ENCODE results near the gene SNAPC2.
A peak's percentile ranks its signal among the peaks of the same experiment; 100 is the strongest.

Gene SNAPC2, protein sequence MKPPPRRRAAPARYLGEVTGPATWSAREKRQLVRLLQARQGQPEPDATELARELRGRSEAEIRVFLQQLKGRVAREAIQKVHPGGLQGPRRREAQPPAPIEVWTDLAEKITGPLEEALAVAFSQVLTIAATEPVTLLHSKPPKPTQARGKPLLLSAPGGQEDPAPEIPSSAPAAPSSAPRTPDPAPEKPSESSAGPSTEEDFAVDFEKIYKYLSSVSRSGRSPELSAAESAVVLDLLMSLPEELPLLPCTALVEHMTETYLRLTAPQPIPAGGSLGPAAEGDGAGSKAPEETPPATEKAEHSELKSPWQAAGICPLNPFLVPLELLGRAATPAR

DNA sequence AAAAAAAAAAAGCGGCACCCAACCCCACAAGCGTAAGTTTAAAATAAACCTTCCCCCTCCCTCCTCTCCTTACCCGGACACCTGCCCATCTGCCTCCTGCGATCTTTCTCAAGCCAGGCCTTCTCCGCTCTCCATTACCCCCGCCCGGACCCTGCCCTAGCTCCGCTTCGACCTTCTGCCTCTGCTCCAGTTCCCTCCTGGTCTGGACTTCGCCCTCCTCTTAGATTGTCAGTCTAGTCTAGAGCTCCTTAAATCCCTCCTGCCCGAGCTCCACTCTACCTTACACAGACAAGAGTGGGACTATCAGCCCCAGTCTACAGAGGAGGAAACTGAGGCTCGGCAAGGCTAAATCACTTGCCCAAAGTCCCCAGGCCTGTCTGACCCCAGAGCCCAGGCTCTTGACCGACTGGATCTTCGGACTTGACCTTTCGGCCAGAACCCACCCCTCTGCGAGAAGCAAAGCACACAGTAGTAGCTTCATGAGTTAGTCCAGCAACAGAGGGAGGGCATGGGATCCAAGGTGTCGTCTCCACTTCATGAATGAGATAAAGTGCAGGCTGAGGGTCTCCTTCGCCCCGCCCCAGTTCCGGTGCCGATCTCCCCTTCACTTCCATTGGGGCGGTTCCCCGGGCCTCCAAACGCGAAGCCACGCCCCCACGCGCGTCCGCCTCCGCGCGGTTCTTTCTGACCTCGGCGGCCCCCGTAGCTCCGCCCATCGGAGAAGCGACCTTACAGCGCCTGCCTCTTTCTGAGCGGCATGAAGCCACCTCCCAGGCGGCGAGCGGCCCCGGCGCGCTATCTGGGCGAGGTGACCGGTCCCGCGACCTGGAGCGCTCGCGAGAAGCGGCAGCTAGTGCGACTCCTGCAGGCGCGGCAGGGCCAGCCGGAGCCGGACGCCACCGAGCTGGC is at the start of gene SNAPC2:
TSS of gene SNAPC2 (plus strand) at position 729 of the 909 bp plus-strand sequence. CDS start at position 758, 29 bp downstream.
- DNase-seq: peak; percentile 98

DNA sequence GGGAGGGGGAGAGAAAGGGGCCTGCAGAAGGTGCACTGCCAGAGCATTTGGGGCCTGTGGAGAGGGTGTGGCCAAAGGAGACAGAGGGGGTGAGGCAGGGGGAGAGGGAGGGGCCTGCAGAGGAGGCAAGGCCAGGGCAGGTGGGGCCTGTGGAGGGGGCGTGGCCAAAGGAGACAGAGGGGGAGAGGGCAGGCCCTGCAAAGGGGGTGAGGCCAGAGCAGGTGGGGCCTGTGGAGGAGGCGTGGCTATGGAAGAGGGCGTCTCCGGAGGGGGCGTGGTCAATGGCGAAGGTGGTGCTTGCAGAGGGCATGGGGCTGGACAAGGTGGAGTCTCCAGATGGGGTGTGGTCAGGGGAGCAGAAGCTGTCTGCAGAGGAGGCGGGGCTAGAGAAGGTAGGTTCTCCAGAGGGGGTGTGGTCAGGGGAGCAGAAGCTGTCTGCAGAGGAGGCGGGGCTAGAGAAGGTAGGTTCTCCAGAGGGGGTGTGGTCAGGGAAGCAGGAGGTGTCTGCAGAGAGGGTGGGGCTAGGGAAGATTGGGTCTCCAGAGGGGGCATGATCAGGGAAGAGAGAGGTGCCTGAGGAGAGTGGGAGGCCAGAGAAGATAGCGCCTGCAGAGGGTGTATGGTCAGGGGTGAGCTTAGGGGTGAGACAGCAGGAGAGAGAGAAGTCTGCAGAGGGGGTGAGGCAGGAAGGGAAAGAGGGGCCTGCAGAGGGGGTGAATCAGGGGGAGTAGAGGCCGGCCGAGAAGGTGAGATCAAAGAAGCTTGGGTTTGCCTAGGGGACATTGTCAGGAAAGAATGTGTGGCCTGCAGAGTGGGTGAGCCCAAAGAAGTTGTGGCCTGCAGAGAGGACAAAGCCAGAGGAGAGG is 49.3 kb upstream of the SNAPC2 start:
- peak; percentile 86 for DNase-seq

DNA sequence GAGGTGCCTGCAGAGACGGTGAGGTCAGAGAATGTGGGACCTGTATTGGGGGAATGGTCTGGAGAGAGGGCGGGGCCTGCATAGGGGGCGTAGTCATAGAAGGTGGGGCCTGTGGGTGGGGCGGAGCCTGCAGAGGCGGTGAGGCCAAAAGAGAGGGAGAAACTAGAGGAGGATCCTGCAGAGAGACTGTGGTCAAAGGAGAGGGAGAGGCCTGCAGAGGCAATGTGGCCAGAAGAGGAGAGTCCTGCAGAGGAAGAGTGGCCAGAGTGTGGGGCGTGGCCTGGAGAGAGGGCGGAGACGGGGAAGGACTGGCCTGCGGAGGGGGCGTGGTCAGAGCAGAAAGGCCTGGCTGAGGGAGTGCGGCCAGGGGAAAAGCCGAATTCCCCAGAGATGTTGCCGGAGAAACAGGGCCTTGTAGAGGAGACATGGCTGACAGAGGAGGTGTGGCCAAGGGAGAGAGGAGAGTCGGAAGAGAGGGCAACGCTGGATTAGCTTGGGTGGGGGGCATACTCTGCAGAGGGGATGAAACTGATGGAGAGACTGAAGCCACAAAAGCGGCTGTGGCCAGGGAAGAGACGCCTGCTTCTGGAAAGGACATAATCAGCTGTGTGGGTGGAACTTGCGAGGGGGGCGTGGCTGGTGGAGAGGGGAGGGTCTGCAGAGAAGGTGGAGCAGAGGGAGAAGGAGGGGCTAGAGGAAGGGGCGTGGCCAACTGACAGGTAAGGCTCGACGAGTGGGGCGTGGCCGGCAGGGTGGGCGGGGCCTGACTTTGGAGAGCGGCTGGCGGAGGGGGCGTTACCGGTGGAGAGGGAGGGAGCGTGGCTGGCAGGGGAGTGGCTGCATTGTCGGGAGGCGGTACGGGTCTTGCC is 48.5 kb upstream of the SNAPC2 start:
- DNase-seq: peak; percentile 97

DNA sequence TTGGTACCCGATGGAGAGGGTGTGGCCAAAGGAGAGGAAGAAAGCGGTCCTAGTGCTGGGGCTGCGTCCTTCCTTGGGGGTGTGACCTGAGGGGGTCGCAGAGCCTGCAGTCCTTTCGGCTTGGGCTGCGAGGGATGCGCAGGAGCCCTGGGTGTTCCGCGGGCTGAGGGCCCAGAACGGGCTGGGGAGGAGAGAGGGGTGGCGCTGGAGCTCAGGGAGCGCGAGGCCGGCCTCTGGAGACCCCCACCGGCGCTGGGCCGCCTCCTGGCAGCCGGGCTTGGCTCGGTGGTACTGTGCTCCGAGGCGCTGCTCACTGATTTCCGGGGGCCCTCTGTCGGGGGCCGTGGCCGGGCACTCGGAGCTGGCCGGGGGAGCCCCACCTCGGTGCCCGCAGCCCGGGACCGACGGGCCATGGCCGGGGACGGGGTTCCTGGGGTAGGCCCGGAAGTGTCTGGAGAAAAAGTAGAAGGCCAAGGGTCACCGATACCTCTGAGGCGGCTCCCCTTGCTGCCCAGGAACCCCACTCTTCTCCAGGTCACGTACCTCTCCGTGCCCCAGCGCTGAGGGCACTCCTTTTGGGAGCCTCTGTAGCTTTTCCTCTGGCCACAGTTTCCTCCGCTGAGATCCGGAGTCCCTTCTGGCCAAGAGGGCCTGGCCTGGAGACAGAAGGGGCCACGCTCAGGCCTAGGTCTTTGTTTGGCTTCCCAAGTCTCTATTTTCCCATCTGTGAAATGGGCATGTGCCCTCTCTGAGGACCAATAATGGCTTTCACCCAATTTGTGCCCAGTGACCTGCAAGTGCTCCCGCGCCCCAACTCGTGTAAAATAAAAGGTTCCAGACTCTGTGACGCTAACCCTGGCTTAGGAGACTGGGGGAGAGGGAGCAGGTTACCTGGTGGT is 47.6 kb upstream of the SNAPC2 start:
- no peak for DNase-seq

DNA sequence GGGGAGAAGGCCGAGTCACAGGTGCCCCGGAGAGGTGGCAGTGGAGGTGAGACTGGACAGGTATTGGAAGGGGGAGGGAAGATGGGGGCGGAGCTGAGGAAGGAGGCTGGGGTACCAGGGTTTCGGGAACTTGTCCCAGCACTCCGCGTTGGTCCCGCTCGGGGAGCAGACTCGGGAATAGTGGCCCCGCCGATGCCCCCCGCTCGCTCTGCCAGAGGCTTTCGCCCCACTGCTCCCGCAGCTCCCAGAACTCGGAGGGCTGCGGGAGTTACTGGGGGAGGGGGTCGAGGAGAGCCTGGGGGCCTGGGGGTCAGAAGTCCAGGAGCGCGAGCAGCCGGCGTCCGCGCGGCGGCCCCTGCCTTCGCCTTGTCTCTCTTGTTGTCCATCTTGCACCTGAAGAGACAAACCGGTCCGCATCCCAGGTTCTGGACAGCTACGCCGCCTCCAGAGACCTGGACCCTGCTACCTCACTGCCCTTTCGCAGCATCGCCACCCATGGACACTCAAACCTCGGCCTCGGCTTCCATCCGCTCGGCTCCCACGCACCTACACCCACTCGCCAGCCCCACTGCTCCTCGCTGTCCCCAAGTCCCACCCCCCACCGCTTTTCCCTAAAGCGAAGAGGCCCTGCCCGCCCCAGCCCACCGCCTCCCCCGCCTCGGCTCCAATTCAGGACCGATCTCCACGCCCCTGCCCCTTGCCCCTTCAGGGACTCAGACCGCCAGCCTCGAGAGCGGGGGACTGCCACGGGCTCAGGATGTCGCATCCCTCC is 46.6 kb upstream of the SNAPC2 start:
- no peak for DNase-seq

DNA sequence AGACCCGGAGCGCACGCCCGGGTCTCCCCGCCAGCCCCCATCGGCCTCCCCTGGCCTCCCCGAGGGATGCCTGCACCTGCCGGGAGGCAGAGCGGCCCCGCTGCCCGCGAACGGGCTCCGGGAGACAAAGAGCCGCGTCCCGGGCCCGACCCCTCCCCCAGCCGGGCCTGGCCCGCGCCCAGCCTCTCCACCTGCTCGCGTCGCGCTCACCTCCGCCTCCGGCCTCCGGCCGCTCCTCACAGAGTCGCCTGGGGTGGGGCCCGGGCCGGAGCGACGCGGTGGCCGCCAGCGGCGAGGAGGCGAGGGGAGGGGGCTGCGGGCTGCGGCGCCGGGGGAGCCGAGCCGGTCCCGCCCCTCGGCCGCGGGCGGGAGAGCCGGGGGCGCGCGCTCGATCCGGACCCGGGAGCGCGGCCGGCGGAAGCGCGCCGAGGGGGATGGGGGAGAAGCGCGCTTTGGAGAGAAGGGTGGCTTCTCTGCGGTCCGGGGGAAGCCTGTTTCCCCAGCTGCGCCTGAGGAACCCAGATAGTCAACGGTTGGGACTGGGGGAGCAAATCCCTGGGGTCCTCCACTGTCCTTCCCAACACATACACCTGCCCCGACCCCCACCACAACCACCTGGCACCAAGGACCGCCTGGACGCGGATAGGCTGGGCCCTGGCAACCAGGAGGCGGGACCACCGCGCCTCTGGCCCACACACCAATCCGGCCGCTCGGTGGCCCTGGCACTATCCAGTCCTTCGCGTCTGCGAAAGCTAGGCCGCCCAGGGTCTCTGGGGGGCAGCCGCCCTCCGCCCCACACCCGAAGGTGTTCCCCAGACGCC is 45.9 kb upstream of the SNAPC2 start, which contains the start of gene PRR36:
TSS of gene PRR36 (minus strand) at position 315 of the 821 bp plus-strand sequence. CDS start 701 bp downstream, outside the sequence.
- peak; percentile 46 for DNase-seq

DNA sequence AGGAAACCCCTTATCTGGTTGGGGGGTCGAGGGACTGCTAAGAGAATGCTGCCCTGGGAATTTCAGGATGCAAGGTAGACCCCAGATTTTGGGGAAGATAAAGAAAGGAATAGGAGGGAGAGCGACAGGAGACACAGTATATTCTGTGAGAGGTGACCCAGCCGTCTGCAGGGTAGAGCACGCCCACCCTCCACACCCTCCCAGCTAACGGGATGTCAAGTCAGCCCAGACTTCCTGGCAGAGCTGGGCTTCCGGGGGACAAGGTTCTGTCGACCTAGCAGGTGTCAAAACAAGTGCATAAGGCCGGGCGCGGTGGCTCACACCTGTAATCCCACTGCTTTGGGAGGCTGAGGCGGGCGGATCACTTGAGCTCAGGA is 45.3 kb upstream of the SNAPC2 start:
- no peak for DNase-seq

DNA sequence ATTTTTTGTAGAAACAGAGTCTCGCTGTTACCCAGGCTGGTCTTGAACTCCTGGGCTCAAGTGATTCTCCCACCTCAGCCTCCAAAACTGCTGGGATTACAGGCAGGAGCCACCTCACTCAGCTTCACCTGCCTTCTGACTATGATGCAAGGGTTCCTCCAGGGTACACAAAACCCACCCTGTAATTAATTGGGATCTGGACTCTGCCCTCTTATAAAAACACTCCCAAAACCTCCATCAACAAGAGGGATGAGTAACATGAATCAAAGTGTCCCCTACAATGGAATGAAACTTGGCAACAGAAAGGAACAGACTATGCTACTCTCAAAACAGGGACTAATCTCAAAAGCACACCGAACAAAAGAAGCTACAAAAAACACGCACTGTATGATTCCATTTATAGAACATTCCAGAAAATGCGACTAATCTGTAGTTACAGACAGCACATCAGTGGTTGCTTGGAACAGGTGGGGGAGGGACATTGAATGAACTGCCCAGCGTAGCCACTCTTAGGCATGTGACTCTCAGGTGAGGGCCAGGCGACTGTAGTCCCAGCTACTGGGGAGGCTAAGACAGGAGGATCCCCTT is 42.8 kb upstream of the SNAPC2 start:
- no peak for DNase-seq

DNA sequence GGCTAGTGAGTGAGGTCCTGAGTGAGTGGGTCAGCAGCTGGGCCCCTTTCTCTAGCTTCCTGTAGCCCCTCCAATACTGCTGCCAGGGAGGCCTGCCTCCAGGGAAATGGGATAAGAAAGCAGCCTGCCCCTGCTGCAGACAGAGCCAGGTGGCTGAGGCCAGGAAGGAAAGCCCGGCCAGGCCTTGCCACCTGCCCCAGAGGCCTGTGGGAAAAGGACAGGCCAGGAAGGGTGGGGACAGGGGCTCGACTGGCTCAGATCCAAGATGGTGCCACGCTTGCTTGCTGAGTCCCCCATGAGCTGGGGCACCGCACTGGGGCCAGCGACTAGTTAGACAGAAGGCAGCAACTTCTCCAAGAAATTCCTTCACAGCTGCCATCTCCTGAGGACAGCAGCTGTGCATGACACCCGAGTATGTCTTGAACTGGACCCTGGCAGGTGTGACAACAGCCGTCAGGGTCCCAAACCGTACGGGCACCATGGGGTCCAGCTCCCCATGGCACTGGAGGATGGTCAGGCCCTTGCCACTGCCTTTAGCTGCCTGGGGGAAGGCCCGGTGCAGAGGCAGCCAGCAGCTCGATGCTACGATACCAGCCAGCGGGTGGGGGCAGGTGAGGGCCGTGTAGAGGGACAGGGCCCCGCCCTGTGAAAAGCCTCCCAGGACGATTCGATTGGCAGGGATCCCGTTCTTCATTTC is 40.9 kb upstream of the SNAPC2 start:
- DNase-seq: no peak

DNA sequence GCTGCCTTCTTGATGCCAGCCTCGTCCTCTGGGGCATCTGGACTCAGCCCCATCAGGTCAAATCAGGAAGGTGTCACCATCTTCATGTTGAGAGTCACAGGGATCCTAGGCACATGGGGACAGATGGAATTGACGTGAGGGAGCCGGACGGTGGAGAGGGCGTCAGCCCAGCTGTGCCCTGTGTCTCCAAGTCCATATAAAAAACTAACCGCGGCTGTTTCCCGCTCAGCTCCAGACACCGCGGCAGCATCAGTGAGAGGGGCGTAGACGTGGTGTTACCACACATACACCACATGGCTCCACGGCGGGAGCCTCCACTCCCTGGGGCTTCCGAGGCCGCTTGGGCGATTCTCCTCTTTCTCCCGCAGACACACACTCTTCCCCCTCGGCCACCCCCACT is 40.3 kb upstream of the SNAPC2 start:
- DNase-seq: peak; percentile 17

DNA sequence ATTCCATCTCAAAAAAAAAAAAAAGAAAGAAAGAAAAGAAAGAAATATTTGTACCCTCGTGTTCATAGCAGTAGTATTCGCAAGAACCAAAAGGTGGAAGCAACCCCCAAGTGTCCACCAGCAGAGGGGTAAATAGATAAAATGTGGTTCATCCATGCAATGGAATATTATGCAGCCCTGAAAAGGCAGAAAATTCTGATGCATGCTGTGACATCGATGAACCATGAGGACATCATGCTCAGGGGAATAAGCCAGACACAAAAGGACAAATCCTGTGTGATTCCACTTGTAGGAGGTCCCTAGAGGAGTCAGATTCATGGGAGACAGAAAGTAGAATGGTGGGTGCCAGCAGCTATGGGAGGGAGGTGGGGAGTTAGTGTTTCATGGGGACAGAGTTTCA is 38.2 kb upstream of the SNAPC2 start:
- DNase-seq: no peak

DNA sequence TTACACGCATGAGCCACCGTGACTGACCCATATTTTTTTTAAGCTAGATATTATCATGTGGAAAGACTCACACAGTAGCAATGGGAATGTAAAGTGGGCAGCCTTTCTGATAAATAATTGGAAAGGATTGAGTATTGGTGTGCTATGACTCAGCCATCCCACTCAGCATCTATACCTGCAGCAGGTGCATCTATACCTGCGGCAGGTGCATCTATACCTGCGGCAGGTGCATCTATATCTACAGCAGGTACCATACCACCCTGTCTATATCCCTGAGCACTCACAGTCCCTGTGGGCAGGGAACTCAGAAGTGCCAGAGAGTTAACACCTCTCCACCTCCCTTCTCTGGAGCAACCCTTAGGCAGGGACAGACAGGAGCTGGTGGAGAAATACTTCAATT is 37.0 kb upstream of the SNAPC2 start:
- DNase-seq: no peak

DNA sequence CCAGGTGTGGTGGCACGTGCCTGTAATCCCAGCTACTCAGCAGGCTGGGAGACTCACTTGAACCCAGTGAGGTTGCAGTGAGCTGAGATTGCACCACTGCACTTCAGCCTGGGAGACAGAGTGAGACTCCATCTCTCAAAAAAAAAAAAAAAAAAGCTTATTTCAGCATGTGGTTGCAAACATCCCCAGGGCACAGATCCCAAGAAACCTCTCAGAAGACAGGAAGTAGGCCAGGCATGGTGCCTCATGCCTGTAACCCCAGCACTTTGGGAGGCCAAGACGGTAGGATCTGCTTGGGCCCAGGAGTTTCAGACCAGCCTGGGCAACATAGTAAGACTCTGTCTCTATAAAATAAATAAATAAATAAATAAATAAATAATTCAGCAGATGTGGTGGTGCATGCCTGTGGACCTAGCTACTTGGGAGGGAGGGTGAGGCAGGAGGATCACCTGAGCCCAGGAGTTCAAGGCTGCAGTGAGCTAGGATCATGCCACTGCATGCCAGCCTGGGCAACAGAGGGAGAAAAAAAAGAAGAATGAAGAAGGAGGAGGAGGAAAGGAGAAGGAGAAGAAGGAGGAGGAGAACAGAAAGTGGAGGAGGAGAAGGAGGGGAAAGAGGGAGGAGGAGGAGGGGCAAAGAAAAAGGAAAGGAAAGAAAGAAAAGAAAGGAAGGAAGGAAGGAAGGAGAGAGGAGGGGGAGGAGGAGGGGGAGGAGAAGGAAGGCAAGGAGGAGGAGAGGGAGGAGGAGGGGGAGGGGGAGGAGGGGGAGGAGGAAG is 36.2 kb upstream of the SNAPC2 start:
- DNase-seq: no peak

DNA sequence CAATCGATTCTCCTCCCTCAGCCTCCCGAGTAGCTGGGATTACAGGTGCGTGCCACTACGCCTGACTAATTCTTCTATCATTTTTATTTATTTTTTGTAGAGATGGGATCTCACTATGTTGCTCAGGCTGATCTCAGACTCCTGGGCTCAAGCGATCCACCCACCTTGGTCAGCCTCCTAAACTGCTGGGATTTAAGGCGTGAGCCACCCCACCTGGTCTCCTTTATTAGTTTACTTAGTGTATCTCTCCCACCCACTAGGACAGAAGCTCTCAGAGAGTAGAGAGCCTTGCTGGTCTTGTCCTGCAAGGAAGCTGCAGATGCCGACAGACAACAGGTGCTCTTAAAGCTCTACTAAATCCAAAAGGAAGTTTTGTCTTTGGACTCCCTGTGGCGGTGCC is 34.3 kb upstream of the SNAPC2 start:
- DNase-seq: no peak

DNA sequence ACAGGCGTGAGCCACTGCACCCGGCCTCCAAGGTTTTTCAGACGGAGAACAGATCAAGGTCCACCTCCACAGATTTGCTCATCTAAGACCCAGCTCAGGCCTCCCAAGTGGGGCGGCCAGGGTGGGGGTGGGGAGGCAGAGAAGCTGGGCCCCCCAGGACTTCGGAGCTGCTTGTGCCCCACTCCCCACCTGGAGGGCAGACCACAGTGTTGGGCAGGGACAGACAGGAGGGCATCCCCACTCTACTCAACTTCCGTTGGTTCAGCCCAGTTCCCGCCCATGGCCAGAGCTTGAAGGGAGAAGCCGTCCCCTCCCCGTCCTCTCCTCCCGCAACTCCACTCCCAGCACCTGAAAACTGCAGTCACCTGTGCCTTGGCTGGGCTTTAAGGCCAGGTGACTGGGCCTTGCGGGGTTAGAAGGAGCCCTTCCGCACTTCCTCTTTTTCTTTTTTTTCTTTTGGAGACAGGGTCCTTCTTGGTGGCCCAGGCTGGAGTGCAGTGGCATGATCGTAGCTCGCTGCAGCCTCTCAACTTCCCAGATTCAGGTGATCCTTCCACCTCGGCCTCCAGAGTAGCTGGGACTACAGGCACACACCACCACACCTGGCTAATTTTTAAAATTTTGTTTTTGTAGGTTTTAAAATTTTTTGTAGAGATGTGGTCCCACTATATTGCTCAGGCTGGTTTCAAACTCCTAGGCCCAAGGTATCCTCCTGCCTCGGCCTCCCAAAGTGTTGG is 32.6 kb upstream of the SNAPC2 start:
- DNase-seq: no peak

DNA sequence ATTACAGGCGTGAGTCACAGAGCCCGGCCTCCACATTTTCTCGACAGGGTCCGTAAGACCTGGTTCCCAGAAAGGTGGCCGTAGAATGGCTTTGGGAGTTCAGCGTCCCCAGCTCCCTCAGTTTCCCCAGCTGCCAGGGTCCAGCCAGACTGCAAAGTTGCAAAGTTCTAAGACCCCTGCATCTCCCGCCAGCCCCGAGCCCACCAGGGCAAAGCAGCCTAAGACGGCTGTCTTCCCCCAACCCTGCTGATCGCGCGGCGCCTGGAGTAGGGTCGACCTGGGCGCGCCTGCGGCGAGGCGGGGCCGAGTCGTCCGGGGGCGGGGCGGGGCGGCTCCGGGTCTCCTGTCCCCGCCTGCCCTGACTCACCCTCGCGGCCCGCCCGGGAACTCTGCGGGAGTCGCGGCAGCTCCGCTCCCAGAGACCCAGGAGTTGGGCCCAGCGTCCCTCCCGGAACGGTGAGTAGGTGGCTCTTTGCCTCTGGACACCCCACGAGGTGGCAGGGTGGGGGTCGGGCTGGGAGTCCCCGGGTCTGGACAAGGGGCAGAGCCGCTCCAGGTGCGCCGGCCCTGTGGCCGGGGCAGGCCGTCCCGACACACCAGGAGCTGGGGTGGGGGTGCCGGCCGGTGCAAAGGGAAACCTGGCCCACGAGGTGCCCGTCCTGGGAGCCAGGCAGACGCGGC is 31.9 kb upstream of the SNAPC2 start, which contains the start of gene LRRC8E:
TSS of gene LRRC8E (plus strand) at position 366 of the 681 bp plus-strand sequence. CDS start 7,094 bp downstream, outside the sequence.
- peak; percentile 67 for DNase-seq

Data from activated CD4-positive, alpha-beta T cell treated with anti-CD3 and anti-CD28 coated beads for 48 hours (primary cell).